CD4-positive, alpha-beta T cell treated with Interleukin-4 for 4 hours (primary cell): ENCODE measurements around the gene GRIK3.

Source experiments
- DNase-seq: peaks from one replicate; pipeline ENCODE4 v3.0.0-alpha.2; 2020

The GRIK3 gene

GRCh38 chr1:37010011-37010410 lies 24.3 kb downstream of the GRIK3 start:
- DNase-seq: no peak

- DNase-seq: no peak
Observed at GRCh38 chr1:37009521-37009920, 24.8 kb downstream of the GRIK3 start.

GRCh38 chr1:37006132-37006868 lies 28.0 kb downstream of the GRIK3 start:
- no peak for DNase-seq

- no peak for DNase-seq
Observed at GRCh38 chr1:37002898-37003297, 31.4 kb downstream of the GRIK3 start.

GRCh38 chr1:37001703-37002102 lies 32.6 kb downstream of the GRIK3 start:
- no peak for DNase-seq

- DNase-seq: no peak
Observed at GRCh38 chr1:36996106-36996505, 38.2 kb downstream of the GRIK3 start.

GRCh38 chr1:36994868-36995267 lies 39.4 kb downstream of the GRIK3 start:
- no peak for DNase-seq

GRCh38 chr1:36994294-36994693 lies 40.0 kb downstream of the GRIK3 start:
- DNase-seq: no peak

GRCh38 chr1:36992139-36992943 lies 42.0 kb downstream of the GRIK3 start:
- DNase-seq: no peak

GRCh38 chr1:36991551-36991950 lies 42.8 kb downstream of the GRIK3 start:
- DNase-seq: no peak

GRCh38 chr1:36990928-36991327 lies 43.4 kb downstream of the GRIK3 start:
- DNase-seq: no peak

GRCh38 chr1:36989241-36989640 lies 45.1 kb downstream of the GRIK3 start:
- no peak for DNase-seq

GRCh38 chr1:36988741-36989193 lies 45.5 kb downstream of the GRIK3 start:
- DNase-seq: no peak

GRCh38 chr1:36988321-36988720 lies 46.0 kb downstream of the GRIK3 start:
- DNase-seq: no peak

GRCh38 chr1:36987276-36987675 lies 47.0 kb downstream of the GRIK3 start:
- DNase-seq: no peak

- DNase-seq: no peak
Observed at GRCh38 chr1:36986241-36986985, 47.9 kb downstream of the GRIK3 start.

GRCh38 chr1:36984675-36985074 lies 49.6 kb downstream of the GRIK3 start:
- DNase-seq: no peak

- no peak for DNase-seq
Observed at GRCh38 chr1:36984026-36984425, 50.3 kb downstream of the GRIK3 start.

GRCh38 chr1:36982709-36983108 lies 51.6 kb downstream of the GRIK3 start:
- no peak for DNase-seq

- no peak for DNase-seq
Observed at GRCh38 chr1:36981771-36982622, 52.3 kb downstream of the GRIK3 start.

- no peak for DNase-seq
Observed at GRCh38 chr1:36981126-36981525, 53.2 kb downstream of the GRIK3 start.

GRCh38 chr1:36977731-36978406 lies 56.4 kb downstream of the GRIK3 start:
- DNase-seq: no peak
